GM23338 (cell line): ENCODE measurements around the gene DDX18. TPM values are rescaled to one million over a fixed set of nuclear protein-coding genes. Genes with fewer than 3 reads are reported as not detected.

ENCODE experiments used
- ATAC-seq: fragments of 200-7000 bp; cut with Tn5 transposase; 3 replicates; pipeline ENCODE4 v1.9.1; 2020
- DNase-seq: peaks from one replicate; pipeline ENCODE4 v3.0.0-alpha.2; 2015; ENCODE audit warnings: low spot score
- H2AFZ ChIP-seq: fragments of 200-600 bp; sonication (generic); 2 replicates; pipeline ENCODE4 v1.8.0; 2016; ENCODE audit warnings: antibody characterized with exemption, mild to moderate bottlenecking, moderate library complexity
- H3F3A ChIP-seq: fragments of 200-600 bp; sonication (generic); replicated peaks from 2 replicates; pipeline ENCODE4 v1.8.0; 2017; ENCODE audit warnings: antibody characterized with exemption, mixed run types, low read depth
- H3K27ac ChIP-seq: fragments of 200-600 bp; sonication (generic); 2 replicates; pipeline ENCODE4 v1.6.1; 2016; ENCODE audit warnings: low read depth
- H3K27me3 ChIP-seq: fragments of 200-600 bp; sonication (generic); 2 replicates; pipeline ENCODE4 v1.8.0; 2016; ENCODE audit warnings: mild to moderate bottlenecking, mixed run types, moderate library complexity; ENCODE audit not compliant: insufficient read depth
- H3K36me3 ChIP-seq: fragments of 200-600 bp; sonication (generic); 2 replicates; pipeline ENCODE4 v1.8.0; 2016; ENCODE audit warnings: mild to moderate bottlenecking; ENCODE audit not compliant: insufficient read depth
- H3K4me1 ChIP-seq: fragments of 200-600 bp; sonication (generic); 2 replicates; pipeline ENCODE4 v1.8.0; 2016; ENCODE audit warnings: mild to moderate bottlenecking, moderate library complexity; ENCODE audit not compliant: insufficient read depth
- H3K4me2 ChIP-seq: fragments of 200-600 bp; sonication (generic); 2 replicates; pipeline ENCODE4 v1.7.1; 2017; ENCODE audit warnings: mixed run types
- H3K4me3 ChIP-seq: fragments of 200-600 bp; sonication (generic); 2 replicates; pipeline ENCODE4 v1.6.1; 2016; ENCODE audit warnings: mixed run types
- H3K79me2 ChIP-seq: fragments of 200-600 bp; sonication (generic); replicated peaks from 2 replicates; pipeline ENCODE4 v1.8.0; 2017; ENCODE audit warnings: mild to moderate bottlenecking; ENCODE audit not compliant: insufficient read depth
- H3K9me2 ChIP-seq: fragments of 200-600 bp; sonication (generic); 2 replicates; pipeline ENCODE4 v1.8.0; 2017; ENCODE audit not compliant: insufficient read depth
- H4K20me1 ChIP-seq: fragments of 200-600 bp; sonication (generic); replicated peaks from 2 replicates; pipeline ENCODE4 v1.8.0; 2017; ENCODE audit warnings: mild to moderate bottlenecking; ENCODE audit not compliant: insufficient read depth
- H3K27ac Mint-ChIP-seq: 2 replicates; pipeline ENCODE4 v1.8.0; 2020; ENCODE audit warnings: inconsistent platforms, mild to moderate bottlenecking, moderate library complexity, mixed read lengths
- H3K27me3 Mint-ChIP-seq: 3 replicates; pipeline ENCODE4 v1.8.0; 2022; ENCODE audit warnings: low read depth, mild to moderate bottlenecking, moderate library complexity, mixed read lengths, inconsistent platforms; ENCODE audit not compliant: insufficient read depth, poor library complexity
- H3K36me3 Mint-ChIP-seq: 3 replicates; pipeline ENCODE4 v1.8.0; 2021; ENCODE audit warnings: low read depth, mild to moderate bottlenecking, inconsistent platforms, moderate library complexity, mixed read lengths
- H3K4me1 Mint-ChIP-seq: 3 replicates; pipeline ENCODE4 v1.8.0; 2020; ENCODE audit warnings: mild to moderate bottlenecking, inconsistent platforms, mixed read lengths
- H3K4me3 Mint-ChIP-seq: 3 replicates; pipeline ENCODE4 v1.8.0; 2021; ENCODE audit warnings: moderate library complexity, mild to moderate bottlenecking, inconsistent platforms, mixed read lengths
- H3K9me3 Mint-ChIP-seq: 3 replicates; pipeline ENCODE4 v1.8.0; 2020; ENCODE audit warnings: moderate library complexity, mild to moderate bottlenecking, inconsistent platforms, mixed read lengths
- ETS1 ChIP-seq: IDR thresholded peaks from 2 replicates; pipeline ENCODE4 v1.6.1; 2016; ENCODE audit warnings: antibody characterized with exemption
- EZH2 ChIP-seq: fragments of 200-600 bp; sonication (generic); IDR thresholded peaks from one replicate; pipeline ENCODE4 v1.8.0; 2017; ENCODE audit warnings: antibody characterized with exemption, mild to moderate bottlenecking, low read depth; ENCODE audit not compliant: unreplicated experiment
- EZH2phosphoT487 ChIP-seq: fragments of 200-600 bp; sonication (generic); IDR thresholded peaks from one replicate; pipeline ENCODE4 v1.8.1; 2018; ENCODE audit warnings: antibody characterized with exemption; ENCODE audit not compliant: unreplicated experiment
- JUNB ChIP-seq: IDR thresholded peaks from one replicate; pipeline ENCODE4 v1.6.1; 2016; ENCODE audit warnings: antibody characterized with exemption; ENCODE audit not compliant: unreplicated experiment
- NANOG ChIP-seq: IDR thresholded peaks from 2 replicates; pipeline ENCODE4 v1.6.1; 2016; ENCODE audit warnings: antibody characterized with exemption, borderline replicate concordance
- POLR2AphosphoS5 ChIP-seq: IDR thresholded peaks from 2 replicates; pipeline ENCODE4 v1.6.1; 2016; ENCODE audit warnings: antibody characterized with exemption, low read depth
- STAT1 ChIP-seq: IDR thresholded peaks from one replicate; pipeline ENCODE4 v1.6.1; 2016; ENCODE audit warnings: antibody characterized with exemption; ENCODE audit not compliant: unreplicated experiment
- ZNF331 ChIP-seq: fragments of 250-450 bp; sonication (Bioruptor Pico); IDR thresholded peaks from 2 replicates; pipeline ENCODE4 v1.5.0; 2020; ENCODE audit warnings: low read depth, mild to moderate bottlenecking, moderate library complexity
- ZNF462 ChIP-seq: fragments of 250-450 bp; sonication (Bioruptor Pico); IDR thresholded peaks from 2 replicates; pipeline ENCODE4 v1.5.0; 2020; ENCODE audit warnings: mild to moderate bottlenecking, moderate library complexity
- polyA plus RNA-seq: library from polyadenylated mRNA; unstranded; fragments of >200 nt; fragmentation: Nextera tagmentation; extraction: Ambion mirVana; gene quantifications from 2 replicates; pipeline ENCODE4 v1.2.1, GENCODE V29; 2016
- total RNA-seq: library from RNA; depleted of rRNA; stranded (reverse); fragments of >200 nt; shearing (Covaris generic); gene quantifications from 2 replicates; pipeline ENCODE4 v1.2.3, GENCODE V29; 2014

The DDX18 gene
- total and polyA plus RNA-seq, 2 experiments from 2014 or later, result 102 to 169 TPM

- TF ChIP-seq ZNF462 (CRISPR knock-in tag), result no peak
Measured at GRCh38 chr2:117862459-117862858, 48.0 kb downstream of the DDX18 start (continued).

GRCh38 chr2:117875786-117876185, 61.3 kb downstream of the DDX18 start:
- no peak for TF ChIP-seq NANOG
- no peak for TF ChIP-seq STAT1
- Mint-ChIP-seq H3K27ac (no peak overlapping the region), H3K9me3 (no peaks in the 10 kb centered on the region), H3K4me3 (no peak overlapping the region), H3K27me3 (no peaks in the 10 kb centered on the region), H3K36me3 (no peaks in the 10 kb centered on the region), H3K4me1 (no peaks in the 10 kb centered on the region)
- H2AFZ ChIP-seq, result no peak overlapping the region
- H3K36me3 ChIP-seq, result no peaks in the 10 kb centered on the region
- no peaks in the 10 kb centered on the region for H3K9me2 ChIP-seq
- no peaks in the 10 kb centered on the region for H3F3A ChIP-seq
- H3K4me2 ChIP-seq, result no peak overlapping the region
- H4K20me1 ChIP-seq, result no peaks in the 10 kb centered on the region
- no peak overlapping the region for H3K4me3 ChIP-seq
- no peak for ATAC-seq
- no peak overlapping the region for H3K27ac ChIP-seq
- H3K27me3 ChIP-seq, result no peaks in the 10 kb centered on the region
- no peaks in the 10 kb centered on the region for H3K79me2 ChIP-seq
- H3K4me1 ChIP-seq, result no peaks in the 10 kb centered on the region
- no peak for DNase-seq

- H3K9me3 Mint-ChIP-seq, result peaks cover 19% of the 10 kb centered on the region
- TF ChIP-seq ZNF331 (CRISPR knock-in tag), result no peak
- no peak for TF ChIP-seq EZH2phosphoT487
- TF ChIP-seq EZH2, result no peak
- no peak for TF ChIP-seq ETS1
- TF ChIP-seq JUNB, result no peak
- no peak for TF ChIP-seq POLR2AphosphoS5
Measured at GRCh38 chr2:117879003-117879402, 64.5 kb downstream of the DDX18 start.

More at GRCh38 chr2:117879003-117879402, 64.5 kb downstream of the DDX18 start:
- Histone ChIP-seq H3K4me3 (no peak overlapping the region), H4K20me1 (no peaks in the 10 kb centered on the region), H3K27ac (no peak overlapping the region), H3K9me2 (0 out of 2 replicates have a peak, but pooled peaks cover 4% of the 10 kb centered on the region), H3F3A (no peaks in the 10 kb centered on the region), H3K36me3 (no peaks in the 10 kb centered on the region), H2AFZ (no peak overlapping the region), H3K79me2 (no peaks in the 10 kb centered on the region), H3K27me3 (no peaks in the 10 kb centered on the region), H3K4me1 (no peaks in the 10 kb centered on the region), H3K4me2 (no peak overlapping the region)
- Mint-ChIP-seq H3K4me1 (0 out of 3 replicates have a peak, but pooled peaks cover 3% of the 10 kb centered on the region), H3K27me3 (no peaks in the 10 kb centered on the region), H3K27ac (no peak overlapping the region), H3K4me3 (no peak overlapping the region), H3K36me3 (peaks cover 7% of the 10 kb centered on the region)
- DNase-seq, result no peak
- no peak for ATAC-seq
